K562 (cell line): Measurements from ENCODE around the gene ZNF768. TPM values are rescaled to one million over a fixed set of nuclear protein-coding genes. Genes with fewer than 3 reads are reported as not detected.

Source experiments
- CEBPG ChIP-seq, 3 experiments: fragments of 200-800 bp in 1 of 3; sonication (Bioruptor generic) in 1 of 3; sonication (generic) in 1 of 3; formaldehyde crosslinking in 1 of 3; IDR thresholded peaks in 2 of 3; conservative IDR thresholded peaks in 1 of 3; 2 replicates each; pipeline versions ENCODE4 v1.6.1 to v1.8.0; 2016 to 2022; ENCODE audit warnings: missing compliant biosample characterization in 2 of 3, missing genetic modification characterization in 2 of 3, mild to moderate bottlenecking in 1 of 3, missing genetic modification reagents in 1 of 3
- JUND ChIP-seq, 2 experiments: IDR thresholded peaks; 2 replicates in 1 of 2; 3 replicates in 1 of 2; pipeline ENCODE4 v1.6.1; 2011; ENCODE audit warnings: borderline replicate concordance in 2 of 2, low read depth in 2 of 2, low read length in 2 of 2, improper control_type of control experiment in 1 of 2, missing biosample characterization in 1 of 2, missing genetic modification characterization in 1 of 2, missing genetic modification reagents in 1 of 2
- KDM4B ChIP-seq, 2 experiments: fragments of 450-650 bp in 1 of 2; sonication (generic) in 1 of 2; IDR thresholded peaks; 2 replicates each; pipeline ENCODE4 v1.6.1; 2016 to 2017; ENCODE audit warnings: borderline replicate concordance in 2 of 2, antibody characterized with exemption in 1 of 2, low read depth in 1 of 2, mild to moderate bottlenecking in 1 of 2
- NBN ChIP-seq: fragments of 450-650 bp; IDR thresholded peaks from 2 replicates; pipeline ENCODE4 v1.6.1; 2016; ENCODE audit warnings: low read depth, mild to moderate bottlenecking
- NFYB ChIP-seq: IDR thresholded peaks from 2 replicates; pipeline ENCODE4 v1.6.1; 2011; ENCODE audit warnings: mild to moderate bottlenecking, moderate library complexity; ENCODE audit not compliant: insufficient read length; ENCODE audit errors: extremely low read depth
- NUFIP1 ChIP-seq: fragments of 450-650 bp; IDR thresholded peaks from 2 replicates; pipeline ENCODE4 v1.6.1; 2018; ENCODE audit not compliant: partially characterized antibody
- ZFPM2 ChIP-seq: fragments of 250-450 bp; sonication (Bioruptor Pico); IDR thresholded peaks from 2 replicates; pipeline ENCODE4 v1.5.1; 2022; ENCODE audit warnings: mild to moderate bottlenecking
- ZNF124 ChIP-seq: sonication (generic); formaldehyde crosslinking; IDR thresholded peaks from 2 replicates; pipeline ENCODE4 v1.8.1; 2022; ENCODE audit warnings: missing genetic modification reagents
- ZNF695 ChIP-seq: fragments of 450-650 bp; formaldehyde crosslinking; IDR thresholded peaks from 2 replicates; pipeline ENCODE4 v1.4.0; 2020; ENCODE audit warnings: mild to moderate bottlenecking, moderate library complexity
- ZNF764 ChIP-seq: fragments of 250-450 bp; sonication (Bioruptor Pico); IDR thresholded peaks from 2 replicates; pipeline ENCODE4 v1.4.0; 2020; ENCODE audit warnings: low read depth, mild to moderate bottlenecking, moderate library complexity
- polyA plus RNA-seq, 8 experiments: library from polyadenylated mRNA; depleted of rRNA in 4 of 8; stranded (reverse) in 5 of 8; unstranded in 3 of 8; fragments of >200 nt; fragmentation: Nextera tagmentation in 2 of 8; fragmentation: Illumina TruSeq in 1 of 8; extraction: Ambion mirVana in 2 of 8; extraction: Trizol in 1 of 8; gene quantifications; 2 replicates each; pipeline versions ENCODE4 v1.2.1 to v1.2.3, GENCODE V29; 2011 to 2014; ENCODE audit warnings: inconsistent platforms in 1 of 8, missing spikeins in 1 of 8
- total RNA-seq, 7 experiments: library from RNA; depleted of rRNA in 6 of 7; stranded (reverse); fragments of >200 nt in 6 of 7; fragmentation: Illumina TruSeq in 2 of 7; extraction: Trizol in 2 of 7; gene quantifications; 2 replicates each; pipeline versions ENCODE4 v1.2.1 to v1.2.3, GENCODE V29; 2011 to 2021; ENCODE audit warnings: low replicate concordance in 1 of 7
- TF ChIP-seq, protein P1 (sequence below): sonication (generic); formaldehyde crosslinking; IDR thresholded peaks from 2 replicates; pipeline ENCODE4 v1.8.1; 2023; ENCODE audit warnings: mild to moderate bottlenecking, missing genetic modification reagents
- TF ChIP-seq, protein P2 (sequence below): fragments of 200-800 bp; sonication (Bioruptor generic); IDR thresholded peaks from 2 replicates; pipeline ENCODE4 v1.6.1; 2017; ENCODE audit warnings: missing genetic modification characterization, missing compliant biosample characterization
- TF ChIP-seq, protein P3 (sequence below), 2 experiments: fragments of 450-650 bp; formaldehyde crosslinking in 1 of 2; IDR thresholded peaks; 2 replicates each; pipeline versions ENCODE4 v1.4.0 to v1.6.1; 2014 to 2020; ENCODE audit warnings: mild to moderate bottlenecking in 2 of 2, borderline replicate concordance in 1 of 2, low read depth in 1 of 2

ZNF768 gene
- total and polyA plus RNA-seq, 9 of the 15 experiments (the other 6 are each of a cell fraction or from before 2014, with no cell fraction given): 0.13 to 50.7 (median 26.9) TPM

DNA sequence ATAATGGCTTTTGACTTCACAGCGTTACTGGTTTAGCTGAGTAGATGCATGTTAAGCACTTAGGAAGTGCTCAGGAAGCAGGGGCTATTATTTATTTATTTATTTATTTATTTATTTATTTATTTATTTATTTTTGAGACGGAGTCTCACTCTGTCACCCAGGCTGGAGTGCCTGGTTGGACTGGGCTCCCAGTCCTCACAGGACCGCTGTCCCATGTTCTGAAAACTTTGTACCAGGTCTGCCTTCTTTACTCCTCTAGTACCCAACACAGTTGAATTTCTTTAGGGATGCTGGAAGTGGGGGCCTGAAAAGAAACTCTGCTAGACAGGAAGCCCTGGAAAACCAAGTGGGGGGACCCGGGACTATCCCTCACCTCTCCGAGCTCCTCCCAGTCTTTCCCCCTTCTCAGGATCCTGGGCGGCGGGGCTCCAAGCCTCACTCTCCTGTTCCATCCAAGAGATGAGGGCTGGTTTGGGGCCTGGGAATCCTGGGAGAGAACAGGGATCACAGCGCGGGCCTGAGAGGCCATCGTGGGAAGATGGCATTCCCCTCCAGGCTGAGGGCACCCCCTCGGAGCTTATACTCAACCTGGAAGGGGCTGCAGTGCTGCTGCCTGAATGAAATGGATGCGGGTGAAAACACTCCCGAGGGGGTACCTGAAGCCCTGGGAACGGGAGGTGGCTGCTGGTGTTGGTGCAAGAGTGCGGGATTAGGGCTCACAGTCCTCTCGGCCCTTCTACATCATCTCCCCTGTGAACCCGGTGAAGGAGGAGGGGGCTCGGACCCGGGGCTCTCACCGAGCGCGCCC, 44.5 kb upstream of the ZNF768 start (continued):
- TF ChIP-seq CEBPG (CRISPR knock-in tag; IDR thresholded peaks at IDR 0.05) (0 out of 2 replicates have a peak, but pooled peaks have one; percentile 5), CEBPG (tag; conservative IDR thresholded peaks at IDR 0.05 in 1 of 2, IDR thresholded peaks at IDR 0.05 in 1 of 2) (no peak), ZFPM2 (CRISPR knock-in tag) (no peak), ZNF695 (CRISPR knock-in tag) (no peak), ZNF764 (no peak), KDM4B (IDR thresholded peaks at IDR 0.05; ENCODE audit: borderline replicate concordance in 2 of 2, low read depth in 1 of 2) (no peak), NUFIP1 (no peak), JUND (IDR thresholded peaks at IDR 0.05; ENCODE audit: borderline replicate concordance, low read depth, low read length) (no peak), JUND (tag; IDR thresholded peaks at IDR 0.05; ENCODE audit: borderline replicate concordance, low read depth, low read length) (no peak), NBN (no peak), NFYB (no peak), ZNF124 (CRISPR knock-in tag) (no peak)
- TF ChIP-seq, protein P1, sequence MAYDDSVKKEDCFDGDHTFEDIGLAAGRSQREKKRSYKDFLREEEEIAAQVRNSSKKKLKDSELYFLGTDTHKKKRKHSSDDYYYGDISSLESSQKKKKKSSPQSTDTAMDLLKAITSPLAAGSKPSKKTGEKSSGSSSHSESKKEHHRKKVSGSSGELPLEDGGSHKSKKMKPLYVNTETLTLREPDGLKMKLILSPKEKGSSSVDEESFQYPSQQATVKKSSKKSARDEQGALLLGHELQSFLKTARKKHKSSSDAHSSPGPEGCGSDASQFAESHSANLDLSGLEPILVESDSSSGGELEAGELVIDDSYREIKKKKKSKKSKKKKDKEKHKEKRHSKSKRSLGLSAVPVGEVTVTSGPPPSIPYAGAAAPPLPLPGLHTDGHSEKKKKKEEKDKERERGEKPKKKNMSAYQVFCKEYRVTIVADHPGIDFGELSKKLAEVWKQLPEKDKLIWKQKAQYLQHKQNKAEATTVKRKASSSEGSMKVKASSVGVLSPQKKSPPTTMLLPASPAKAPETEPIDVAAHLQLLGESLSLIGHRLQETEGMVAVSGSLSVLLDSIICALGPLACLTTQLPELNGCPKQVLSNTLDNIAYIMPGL (CRISPR knock-in tag): no peak
- TF ChIP-seq, protein P2, sequence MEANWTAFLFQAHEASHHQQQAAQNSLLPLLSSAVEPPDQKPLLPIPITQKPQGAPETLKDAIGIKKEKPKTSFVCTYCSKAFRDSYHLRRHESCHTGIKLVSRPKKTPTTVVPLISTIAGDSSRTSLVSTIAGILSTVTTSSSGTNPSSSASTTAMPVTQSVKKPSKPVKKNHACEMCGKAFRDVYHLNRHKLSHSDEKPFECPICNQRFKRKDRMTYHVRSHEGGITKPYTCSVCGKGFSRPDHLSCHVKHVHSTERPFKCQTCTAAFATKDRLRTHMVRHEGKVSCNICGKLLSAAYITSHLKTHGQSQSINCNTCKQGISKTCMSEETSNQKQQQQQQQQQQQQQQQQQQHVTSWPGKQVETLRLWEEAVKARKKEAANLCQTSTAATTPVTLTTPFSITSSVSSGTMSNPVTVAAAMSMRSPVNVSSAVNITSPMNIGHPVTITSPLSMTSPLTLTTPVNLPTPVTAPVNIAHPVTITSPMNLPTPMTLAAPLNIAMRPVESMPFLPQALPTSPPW (CRISPR knock-in tag): no peak
- TF ChIP-seq, protein P3, sequence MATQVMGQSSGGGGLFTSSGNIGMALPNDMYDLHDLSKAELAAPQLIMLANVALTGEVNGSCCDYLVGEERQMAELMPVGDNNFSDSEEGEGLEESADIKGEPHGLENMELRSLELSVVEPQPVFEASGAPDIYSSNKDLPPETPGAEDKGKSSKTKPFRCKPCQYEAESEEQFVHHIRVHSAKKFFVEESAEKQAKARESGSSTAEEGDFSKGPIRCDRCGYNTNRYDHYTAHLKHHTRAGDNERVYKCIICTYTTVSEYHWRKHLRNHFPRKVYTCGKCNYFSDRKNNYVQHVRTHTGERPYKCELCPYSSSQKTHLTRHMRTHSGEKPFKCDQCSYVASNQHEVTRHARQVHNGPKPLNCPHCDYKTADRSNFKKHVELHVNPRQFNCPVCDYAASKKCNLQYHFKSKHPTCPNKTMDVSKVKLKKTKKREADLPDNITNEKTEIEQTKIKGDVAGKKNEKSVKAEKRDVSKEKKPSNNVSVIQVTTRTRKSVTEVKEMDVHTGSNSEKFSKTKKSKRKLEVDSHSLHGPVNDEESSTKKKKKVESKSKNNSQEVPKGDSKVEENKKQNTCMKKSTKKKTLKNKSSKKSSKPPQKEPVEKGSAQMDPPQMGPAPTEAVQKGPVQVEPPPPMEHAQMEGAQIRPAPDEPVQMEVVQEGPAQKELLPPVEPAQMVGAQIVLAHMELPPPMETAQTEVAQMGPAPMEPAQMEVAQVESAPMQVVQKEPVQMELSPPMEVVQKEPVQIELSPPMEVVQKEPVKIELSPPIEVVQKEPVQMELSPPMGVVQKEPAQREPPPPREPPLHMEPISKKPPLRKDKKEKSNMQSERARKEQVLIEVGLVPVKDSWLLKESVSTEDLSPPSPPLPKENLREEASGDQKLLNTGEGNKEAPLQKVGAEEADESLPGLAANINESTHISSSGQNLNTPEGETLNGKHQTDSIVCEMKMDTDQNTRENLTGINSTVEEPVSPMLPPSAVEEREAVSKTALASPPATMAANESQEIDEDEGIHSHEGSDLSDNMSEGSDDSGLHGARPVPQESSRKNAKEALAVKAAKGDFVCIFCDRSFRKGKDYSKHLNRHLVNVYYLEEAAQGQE (IDR thresholded peaks at IDR 0.05; ENCODE audit: borderline replicate concordance): peak; percentile 72
- TF ChIP-seq, protein P3 (CRISPR knock-in tag; IDR thresholded peaks at IDR 0.05; ENCODE audit: low read depth): no peak
